ENCODE data around the gene PRKN. TPM values are rescaled to one million over a fixed set of nuclear protein-coding genes. Genes with fewer than 3 reads are reported as not detected.

The PRKN gene
- total and polyA plus RNA-seq, 2 donors (not counting 3 experiments of a cell fraction or from before 2014, with no cell fraction given) = 0.06 TPM; not detected in 1

DNA sequence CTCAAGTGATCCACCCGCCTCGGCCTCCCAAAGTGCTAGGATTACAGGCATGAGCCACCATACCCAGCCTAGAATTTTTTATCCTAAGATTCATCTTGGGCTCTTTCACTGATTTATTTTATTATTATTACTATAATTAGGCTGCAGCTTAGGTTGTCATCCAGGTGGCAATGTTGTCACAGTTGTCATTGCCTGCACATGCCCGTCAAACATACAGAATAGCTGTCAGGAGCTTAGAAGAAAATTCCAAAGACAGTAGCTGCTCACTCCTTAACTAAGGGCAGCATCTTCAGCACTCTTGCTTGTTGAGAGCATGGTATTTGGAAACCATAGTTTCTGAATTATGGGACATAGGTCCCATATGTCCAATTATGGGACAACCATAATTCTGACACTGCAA lies 1118.8 kb downstream of the PRKN start:
- TF ChIP-seq, protein P1, sequence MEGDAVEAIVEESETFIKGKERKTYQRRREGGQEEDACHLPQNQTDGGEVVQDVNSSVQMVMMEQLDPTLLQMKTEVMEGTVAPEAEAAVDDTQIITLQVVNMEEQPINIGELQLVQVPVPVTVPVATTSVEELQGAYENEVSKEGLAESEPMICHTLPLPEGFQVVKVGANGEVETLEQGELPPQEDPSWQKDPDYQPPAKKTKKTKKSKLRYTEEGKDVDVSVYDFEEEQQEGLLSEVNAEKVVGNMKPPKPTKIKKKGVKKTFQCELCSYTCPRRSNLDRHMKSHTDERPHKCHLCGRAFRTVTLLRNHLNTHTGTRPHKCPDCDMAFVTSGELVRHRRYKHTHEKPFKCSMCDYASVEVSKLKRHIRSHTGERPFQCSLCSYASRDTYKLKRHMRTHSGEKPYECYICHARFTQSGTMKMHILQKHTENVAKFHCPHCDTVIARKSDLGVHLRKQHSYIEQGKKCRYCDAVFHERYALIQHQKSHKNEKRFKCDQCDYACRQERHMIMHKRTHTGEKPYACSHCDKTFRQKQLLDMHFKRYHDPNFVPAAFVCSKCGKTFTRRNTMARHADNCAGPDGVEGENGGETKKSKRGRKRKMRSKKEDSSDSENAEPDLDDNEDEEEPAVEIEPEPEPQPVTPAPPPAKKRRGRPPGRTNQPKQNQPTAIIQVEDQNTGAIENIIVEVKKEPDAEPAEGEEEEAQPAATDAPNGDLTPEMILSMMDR (IDR thresholded peaks at IDR 0.05; ENCODE audit: extremely low read depth in 1 of 2, insufficient read depth in 1 of 2, low read depth in 1 of 2, low read length in 2 of 2) = no peak
- no peak for TF ChIP-seq POLR2A (IDR thresholded peaks at IDR 0.05; ENCODE audit: low read depth, low read length)
- TF ChIP-seq JUN (IDR thresholded peaks at IDR 0.05; ENCODE audit: borderline replicate concordance, insufficient read depth, insufficient read length, low read depth) = no peak
- Histone ChIP-seq H3K9me1 (replicated peaks; ENCODE audit: control insufficient read depth, extremely low read depth, insufficient read depth, low read length) (no peaks in the 10 kb centered on the region), H2AFZ (ENCODE audit: low read depth, low read length) (no peak overlapping the region), H3K4me3 (replicated peaks in 1 of 3; ENCODE audit: insufficient read depth in 1 of 3, low read depth in 1 of 3, low read length in 3 of 3) (no peak overlapping the region), H3K9me3 (replicated peaks; ENCODE audit: control insufficient read depth, insufficient read depth, low read length) (no peaks in the 10 kb centered on the region), H3K4me1 (ENCODE audit: control insufficient read depth, extremely low read depth, insufficient read depth, low read length) (no peaks in the 10 kb centered on the region), H3K4me2 (ENCODE audit: insufficient read depth, low read length) (no peak overlapping the region), H4K20me1 (replicated peaks; ENCODE audit: control insufficient read depth, extremely low read depth, insufficient read depth, low read length) (no peaks in the 10 kb centered on the region), H3K79me2 (ENCODE audit: control insufficient read depth, insufficient read depth, low read length) (no peaks in the 10 kb centered on the region), H3K9ac (replicated peaks; ENCODE audit: extremely low read depth, insufficient read depth, low read length) (no peak overlapping the region), H3K27me3 (ENCODE audit: control insufficient read depth in 2 of 2, insufficient read depth in 2 of 2, low read length in 2 of 2) (no peaks in the 10 kb centered on the region), H3K27ac (ENCODE audit: insufficient read depth, low read depth, low read length) (no peak overlapping the region), H3K36me3 (ENCODE audit: control insufficient read depth in 2 of 2, extremely low read depth in 1 of 2, insufficient read depth in 2 of 2, low read length in 2 of 2) (no peaks in the 10 kb centered on the region)
- intact Hi-C loops (cut with micrococcal nuclease) = no loop called here
- CTCF ChIA-PET = no interaction called here
- BruUV-seq (replicated peaks) = no TSS peak
- POLR2A ChIA-PET = no interaction called here
- no peak for DNase-seq (ENCODE audit: low read depth, low spot score)
- FAIRE-seq = no peak
- dilution Hi-C loops (cut with MboI; ENCODE audit: extremely low pct_ligation_motif_present, low sequenced_read_pairs) = no loop called here

DNA sequence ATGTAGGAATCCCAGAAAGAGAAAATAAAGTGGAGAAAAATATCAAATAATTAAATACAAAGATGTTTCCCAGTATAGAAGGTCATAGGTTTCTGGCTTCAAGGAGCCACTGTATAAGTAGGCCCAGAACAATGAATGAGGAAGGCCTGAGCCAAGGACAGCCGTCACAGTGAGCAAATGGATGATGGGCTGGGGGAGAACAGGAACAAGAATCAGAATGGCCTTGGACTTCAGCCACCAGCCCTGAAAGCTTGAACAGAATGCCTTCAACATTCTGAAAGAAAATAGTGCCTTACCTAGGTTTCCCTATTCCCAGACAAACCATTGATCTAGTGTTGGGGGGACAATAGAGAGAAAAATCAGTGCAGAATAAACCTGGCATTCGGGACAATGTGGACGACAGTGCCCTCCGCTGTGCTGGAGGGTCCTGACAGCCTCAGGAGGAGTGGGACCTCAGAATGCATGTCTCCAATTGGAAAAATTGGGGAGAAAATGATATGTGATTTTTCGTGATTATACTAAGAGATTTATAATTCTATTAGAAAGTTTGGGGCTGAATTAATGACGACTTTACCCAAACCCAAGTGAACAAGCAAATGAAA lies 1119.8 kb downstream of the PRKN start:
- Histone ChIP-seq H3K79me2 (ENCODE audit: control insufficient read depth, insufficient read depth, low read length) (no peaks in the 10 kb centered on the region), H3K36me3 (ENCODE audit: control insufficient read depth in 2 of 2, extremely low read depth in 1 of 2, insufficient read depth in 2 of 2, low read length in 2 of 2) (no peaks in the 10 kb centered on the region), H3K27ac (ENCODE audit: insufficient read depth, low read depth, low read length) (no peak overlapping the region), H3K4me1 (ENCODE audit: control insufficient read depth, extremely low read depth, insufficient read depth, low read length) (no peaks in the 10 kb centered on the region), H3K9ac (replicated peaks; ENCODE audit: extremely low read depth, insufficient read depth, low read length) (no peak overlapping the region), H3K9me1 (replicated peaks; ENCODE audit: control insufficient read depth, extremely low read depth, insufficient read depth, low read length) (no peaks in the 10 kb centered on the region), H3K9me3 (replicated peaks; ENCODE audit: control insufficient read depth, insufficient read depth, low read length) (no peaks in the 10 kb centered on the region), H3K4me3 (replicated peaks in 1 of 3; ENCODE audit: insufficient read depth in 1 of 3, low read depth in 1 of 3, low read length in 3 of 3) (no peak overlapping the region), H3K27me3 (ENCODE audit: control insufficient read depth in 2 of 2, insufficient read depth in 2 of 2, low read length in 2 of 2) (no peaks in the 10 kb centered on the region), H3K4me2 (ENCODE audit: insufficient read depth, low read length) (no peak overlapping the region), H2AFZ (ENCODE audit: low read depth, low read length) (no peak overlapping the region), H4K20me1 (replicated peaks; ENCODE audit: control insufficient read depth, extremely low read depth, insufficient read depth, low read length) (no peaks in the 10 kb centered on the region)
- no peak for TF ChIP-seq EZH2 (IDR thresholded peaks at IDR 0.05; ENCODE audit: borderline replicate concordance, low read depth, low read length, severe bottlenecking)
- TF ChIP-seq MYC (IDR thresholded peaks at IDR 0.05; ENCODE audit: low read depth, low read length) = no peak
- no peak for TF ChIP-seq POLR2A (IDR thresholded peaks at IDR 0.05; ENCODE audit: low read depth, low read length)
- no peak for TF ChIP-seq GATA2 (IDR thresholded peaks at IDR 0.05; ENCODE audit: insufficient read depth, insufficient read length, low read depth, low read length)
- no peak for TF ChIP-seq FOS (IDR thresholded peaks at IDR 0.05; ENCODE audit: borderline replicate concordance, insufficient read depth, low read length)
- no peak for TF ChIP-seq JUN (IDR thresholded peaks at IDR 0.05; ENCODE audit: borderline replicate concordance, insufficient read depth, insufficient read length, low read depth)
- TF ChIP-seq, protein P1 (IDR thresholded peaks at IDR 0.05; ENCODE audit: extremely low read depth in 1 of 2, insufficient read depth in 1 of 2, low read depth in 1 of 2, low read length in 2 of 2) = no peak
- TF ChIP-seq POLR2AphosphoS5 (IDR thresholded peaks at IDR 0.05; ENCODE audit: insufficient read depth, low read depth, low read length) = no peak
- TF ChIP-seq, protein P2, sequence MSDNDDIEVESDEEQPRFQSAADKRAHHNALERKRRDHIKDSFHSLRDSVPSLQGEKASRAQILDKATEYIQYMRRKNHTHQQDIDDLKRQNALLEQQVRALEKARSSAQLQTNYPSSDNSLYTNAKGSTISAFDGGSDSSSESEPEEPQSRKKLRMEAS (IDR thresholded peaks at IDR 0.05; ENCODE audit: insufficient read depth, insufficient read length) = no peak
- no TSS peak for BruUV-seq (replicated peaks)
- intact Hi-C loops (cut with micrococcal nuclease) (no loop called here), dilution Hi-C loops (cut with MboI; ENCODE audit: extremely low pct_ligation_motif_present, low sequenced_read_pairs) (no loop called here)
- no peak for DNase-seq (ENCODE audit: low read depth, low spot score)
- POLR2A ChIA-PET = no interaction called here
- CTCF ChIA-PET = no interaction called here
- no peak for FAIRE-seq

All from endothelial cell of umbilical vein (primary cell).